ENCODE measurements around the gene SORT1. TPM values are rescaled to one million over a fixed set of nuclear protein-coding genes. Genes with fewer than 3 reads are reported as not detected.

The SORT1 gene
- polyA plus RNA-seq, 1 donor from 2014 or later = 33.3 TPM

- TF ChIP-seq, protein P1, sequence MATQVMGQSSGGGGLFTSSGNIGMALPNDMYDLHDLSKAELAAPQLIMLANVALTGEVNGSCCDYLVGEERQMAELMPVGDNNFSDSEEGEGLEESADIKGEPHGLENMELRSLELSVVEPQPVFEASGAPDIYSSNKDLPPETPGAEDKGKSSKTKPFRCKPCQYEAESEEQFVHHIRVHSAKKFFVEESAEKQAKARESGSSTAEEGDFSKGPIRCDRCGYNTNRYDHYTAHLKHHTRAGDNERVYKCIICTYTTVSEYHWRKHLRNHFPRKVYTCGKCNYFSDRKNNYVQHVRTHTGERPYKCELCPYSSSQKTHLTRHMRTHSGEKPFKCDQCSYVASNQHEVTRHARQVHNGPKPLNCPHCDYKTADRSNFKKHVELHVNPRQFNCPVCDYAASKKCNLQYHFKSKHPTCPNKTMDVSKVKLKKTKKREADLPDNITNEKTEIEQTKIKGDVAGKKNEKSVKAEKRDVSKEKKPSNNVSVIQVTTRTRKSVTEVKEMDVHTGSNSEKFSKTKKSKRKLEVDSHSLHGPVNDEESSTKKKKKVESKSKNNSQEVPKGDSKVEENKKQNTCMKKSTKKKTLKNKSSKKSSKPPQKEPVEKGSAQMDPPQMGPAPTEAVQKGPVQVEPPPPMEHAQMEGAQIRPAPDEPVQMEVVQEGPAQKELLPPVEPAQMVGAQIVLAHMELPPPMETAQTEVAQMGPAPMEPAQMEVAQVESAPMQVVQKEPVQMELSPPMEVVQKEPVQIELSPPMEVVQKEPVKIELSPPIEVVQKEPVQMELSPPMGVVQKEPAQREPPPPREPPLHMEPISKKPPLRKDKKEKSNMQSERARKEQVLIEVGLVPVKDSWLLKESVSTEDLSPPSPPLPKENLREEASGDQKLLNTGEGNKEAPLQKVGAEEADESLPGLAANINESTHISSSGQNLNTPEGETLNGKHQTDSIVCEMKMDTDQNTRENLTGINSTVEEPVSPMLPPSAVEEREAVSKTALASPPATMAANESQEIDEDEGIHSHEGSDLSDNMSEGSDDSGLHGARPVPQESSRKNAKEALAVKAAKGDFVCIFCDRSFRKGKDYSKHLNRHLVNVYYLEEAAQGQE (IDR thresholded peaks at IDR 0.05; ENCODE audit: borderline replicate concordance) = no peak
- no peak for TF ChIP-seq MXI1 (conservative IDR thresholded peaks at IDR 0.05; ENCODE audit: poor library complexity, severe bottlenecking)
Observed at GRCh38 chr1:109427171-109427467, 29.4 kb upstream of the SORT1 start (continued).

DNA sequence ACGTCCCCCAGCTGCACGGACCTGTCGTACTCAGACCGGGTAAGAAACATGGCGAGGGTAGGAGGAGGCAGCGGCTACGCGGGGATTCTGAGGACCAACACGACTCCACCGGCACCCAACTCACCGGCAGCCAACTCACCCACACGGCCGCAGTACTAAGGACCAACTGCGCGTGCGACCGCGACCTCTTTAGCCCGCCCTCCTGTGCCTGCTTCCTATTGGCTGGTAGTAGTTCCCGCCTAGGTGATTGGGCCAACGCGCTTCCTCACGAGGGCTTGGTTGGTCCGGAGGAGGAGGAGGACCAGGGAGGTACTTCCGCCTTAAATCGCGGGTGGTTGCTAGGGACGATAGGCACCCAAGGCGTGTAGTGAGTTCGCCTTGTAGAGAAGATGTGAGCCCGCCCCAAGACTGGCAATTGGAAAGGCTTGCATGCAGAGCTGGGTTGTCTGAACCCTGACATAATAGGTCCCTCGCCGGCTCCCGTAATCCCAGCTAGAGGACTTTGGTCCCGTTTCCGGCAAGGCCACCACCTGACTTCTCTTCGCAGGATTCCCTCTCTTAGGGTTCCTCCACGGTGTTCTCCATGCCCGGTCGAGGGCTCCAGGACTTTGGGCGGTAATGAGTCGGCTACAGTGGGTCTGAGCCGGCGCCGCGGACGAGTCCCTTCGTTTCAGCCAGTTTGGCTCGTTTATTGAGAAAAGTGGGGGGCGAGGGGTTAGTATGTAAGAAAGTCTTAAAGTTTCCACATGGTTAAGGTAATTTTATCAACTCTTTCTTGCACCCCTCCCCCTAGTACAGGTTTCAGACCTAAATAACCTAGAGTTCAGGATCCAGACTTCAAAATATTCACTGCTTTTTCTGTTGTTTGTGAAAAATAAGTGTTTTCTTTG, 28.8 kb upstream of the SORT1 start, which contains the start of gene PSMA5:
Gene PSMA5 (minus strand): TSS at position 168 of the 890 bp plus-strand sequence. CDS start 118 bp downstream, at position 50.
- Histone ChIP-seq H3K9me3 (ENCODE audit: low read length) (no peaks in the 10 kb centered on the region), H3K79me2 (replicated peaks; ENCODE audit: insufficient read depth, low read length) (peaks cover 20% of the 10 kb centered on the region), H3K36me3 (ENCODE audit: insufficient read depth, low read length) (no peaks in the 10 kb centered on the region), H4K20me1 (ENCODE audit: insufficient read depth) (no peaks in the 10 kb centered on the region), H3K9ac (ENCODE audit: low read length) (peak within 1 kb of the TSS; percentile 62), H3K4me2 (ENCODE audit: low read length) (peak within 1 kb of the TSS; percentile 84), H3K27me3 (ENCODE audit: insufficient read depth, low read depth, low read length) (no peaks in the 10 kb centered on the region), H3F3A (ENCODE audit: insufficient read depth, low read length, poor library complexity, severe bottlenecking) (no peaks in the 10 kb centered on the region), H2AFZ (ENCODE audit: low read depth, low read length) (peak within 1 kb of the TSS; percentile 86), H3K27ac (ENCODE audit: low read length) (peak within 1 kb of the TSS; percentile 57), H3K4me3 (ENCODE audit: low read length) (peak within 1 kb of the TSS; percentile 86), H3K9me2 (ENCODE audit: insufficient read depth, low read length) (no peaks in the 10 kb centered on the region)
- TF ChIP-seq EP300 (conservative IDR thresholded peaks at IDR 0.05; ENCODE audit: poor library complexity, severe bottlenecking) (peak; percentile 26), RAD21 (conservative IDR thresholded peaks at IDR 0.05) (no peak), POLR2AphosphoS5 (IDR thresholded peaks at IDR 0.05) (peak; percentile 74), MXI1 (conservative IDR thresholded peaks at IDR 0.05; ENCODE audit: poor library complexity, severe bottlenecking) (peak; percentile 94), EZH2 (IDR thresholded peaks at IDR 0.05; ENCODE audit: borderline replicate concordance, insufficient read depth, low read length, poor library complexity, severe bottlenecking) (no peak), SMC3 (conservative IDR thresholded peaks at IDR 0.05; ENCODE audit: poor library complexity) (peak; percentile 47)
- TF ChIP-seq, protein P1 (IDR thresholded peaks at IDR 0.05; ENCODE audit: borderline replicate concordance) = peak; percentile 50
